SK-N-SH (cell line): ENCODE data around the gene ERC2. TPM values are rescaled to one million over a fixed set of nuclear protein-coding genes. Genes with fewer than 3 reads are reported as not detected.

ENCODE experiments used
- CTCF ChIA-PET: fragments of 300-600, 350-600 bp; formaldehyde crosslinking; extraction: SDS; loops from one replicate; lab custom pipeline; 2021; lab: Yijun Ruan, JAX
- POLR2A ChIA-PET: fragments of 350-600 bp; sonication (Branson Sonifier 250); formaldehyde crosslinking; extraction: SDS; loops from one replicate; lab custom pipeline; 2020; ENCODE audit warnings: antibody characterized with exemption, inconsistent platforms; lab: Yijun Ruan, JAX
- DNase-seq: peaks from one replicate; pipeline ENCODE4 v3.0.0; 2012
- H2AFZ ChIP-seq: fragments of 200-600 bp; sonication (generic); 2 replicates; pipeline ENCODE4 v1.8.1; 2016; ENCODE audit warnings: antibody characterized with exemption, mild to moderate bottlenecking, low read depth
- H3F3A ChIP-seq: fragments of 200-600 bp; sonication (generic); replicated peaks from 2 replicates; pipeline ENCODE3; 2016; ENCODE audit warnings: antibody characterized with exemption, mild to moderate bottlenecking; ENCODE audit not compliant: insufficient read depth
- H3K27ac ChIP-seq, 2 experiments: fragments of 200-500 bp in 1 of 2; fragments of 200-600 bp in 1 of 2; sonication (Bioruptor generic) in 1 of 2; sonication (generic), shearing (Covaris generic) in 1 of 2; 2 replicates each; pipeline versions ENCODE4 v1.5.1 to v1.6.1; 2014 to 2016; ENCODE audit warnings: low read depth in 2 of 2, inconsistent platforms in 1 of 2, low read length in 1 of 2, mild to moderate bottlenecking in 1 of 2, mixed read lengths in 1 of 2
- H3K27me3 ChIP-seq: fragments of 200-600 bp; sonication (generic), shearing (Covaris generic); 2 replicates; pipeline ENCODE4 v1.6.1; 2016; ENCODE audit warnings: mixed run types; ENCODE audit not compliant: insufficient read depth
- H3K36me3 ChIP-seq, 2 experiments: fragments of 200-500 bp in 1 of 2; fragments of 200-600 bp in 1 of 2; sonication (Bioruptor generic) in 1 of 2; sonication (generic) in 1 of 2; replicated peaks in 1 of 2; 2 replicates each; pipeline versions ENCODE3 to v1.5.1; 2014 to 2016; ENCODE audit warnings: low read length in 1 of 2, mild to moderate bottlenecking in 1 of 2; ENCODE audit not compliant: insufficient read depth in 2 of 2, control insufficient read depth in 1 of 2
- H3K4me1 ChIP-seq, 2 experiments: fragments of 200-500 bp in 1 of 2; fragments of 200-600 bp in 1 of 2; sonication (Bioruptor generic) in 1 of 2; sonication (generic), shearing (Covaris generic) in 1 of 2; 2 replicates each; pipeline versions ENCODE4 v1.5.1 to v1.6.1; 2014 to 2016; ENCODE audit warnings: low read depth in 1 of 2, low read length in 1 of 2, mixed run types in 1 of 2; ENCODE audit not compliant: insufficient read depth in 2 of 2, control insufficient read depth in 1 of 2
- H3K4me2 ChIP-seq: fragments of 200-600 bp; sonication (generic), shearing (Covaris generic); 2 replicates; pipeline ENCODE4 v1.6.1; 2017; ENCODE audit warnings: mixed run types
- H3K4me3 ChIP-seq, 2 experiments: fragments of 200-500 bp in 1 of 2; fragments of 200-600 bp in 1 of 2; sonication (Bioruptor generic) in 1 of 2; sonication (generic), shearing (Covaris generic) in 1 of 2; 2 replicates each; pipeline versions ENCODE4 v1.5.1 to v1.8.1; 2014 to 2016; ENCODE audit warnings: low read depth in 2 of 2, inconsistent platforms in 1 of 2, low read length in 1 of 2, mild to moderate bottlenecking in 1 of 2, mixed read lengths in 1 of 2, moderate library complexity in 1 of 2
- H3K79me2 ChIP-seq: fragments of 200-600 bp; sonication (generic); 2 replicates; pipeline ENCODE4 v1.8.1; 2017; ENCODE audit warnings: mild to moderate bottlenecking; ENCODE audit not compliant: insufficient read depth
- H3K9ac ChIP-seq: fragments of 200-600 bp; sonication (generic); 2 replicates; pipeline ENCODE4 v1.6.1; 2017; ENCODE audit warnings: mixed run types
- H3K9me2 ChIP-seq: fragments of 200-600 bp; sonication (generic); 2 replicates; pipeline ENCODE4 v1.6.1; 2017; ENCODE audit warnings: mixed run types
- H3K9me3 ChIP-seq: fragments of 200-600 bp; sonication (generic); 2 replicates; pipeline ENCODE4 v1.6.1; 2017; ENCODE audit warnings: mixed run types, mild to moderate bottlenecking, moderate library complexity
- H4K20me1 ChIP-seq: fragments of 200-600 bp; sonication (generic); 2 replicates; pipeline ENCODE4 v1.6.1; 2017; ENCODE audit warnings: mild to moderate bottlenecking, mixed run types; ENCODE audit not compliant: insufficient read depth
- CTCF ChIP-seq: fragments of 200-600 bp; sonication (generic); IDR thresholded peaks from 2 replicates; pipeline ENCODE4 v1.6.1; 2017; ENCODE audit warnings: antibody characterized with exemption, mild to moderate bottlenecking, moderate library complexity
- EP300 ChIP-seq, 2 experiments: IDR thresholded peaks; 2 replicates each; pipeline versions ENCODE4 v1.4.0 to v1.6.1; 2012; ENCODE audit warnings: borderline replicate concordance in 1 of 2, low read depth in 1 of 2, low read length in 1 of 2
- FOXM1 ChIP-seq: IDR thresholded peaks from 2 replicates; pipeline ENCODE4 v1.4.0; 2012; ENCODE audit warnings: low read depth, mild to moderate bottlenecking
- GABPA ChIP-seq: IDR thresholded peaks from 2 replicates; pipeline ENCODE4 v1.4.0; 2012; ENCODE audit warnings: low read depth, mild to moderate bottlenecking
- JUND ChIP-seq: IDR thresholded peaks from 2 replicates; pipeline ENCODE4 v1.4.0; 2012
- MEF2A ChIP-seq: IDR thresholded peaks from 2 replicates; pipeline ENCODE4 v1.4.0; 2012; ENCODE audit warnings: low read depth, borderline replicate concordance
- NFIC ChIP-seq: IDR thresholded peaks from 2 replicates; pipeline ENCODE4 v1.4.0; 2012; ENCODE audit warnings: borderline replicate concordance
- RXRA ChIP-seq: IDR thresholded peaks from 2 replicates; pipeline ENCODE4 v1.4.0; 2012; ENCODE audit warnings: low read depth, mild to moderate bottlenecking, borderline replicate concordance
- SMC3 ChIP-seq: IDR thresholded peaks from 2 replicates; pipeline ENCODE4 v1.6.1; 2012; ENCODE audit warnings: low read depth, low read length, improper control_type of control experiment
- TAF1 ChIP-seq: IDR thresholded peaks from 2 replicates; pipeline ENCODE4 v1.6.1; 2012; ENCODE audit warnings: low read depth, mild to moderate bottlenecking, low read length, moderate library complexity, borderline replicate concordance
- YY1 ChIP-seq: IDR thresholded peaks from 2 replicates; pipeline ENCODE4 v1.4.0; 2012; ENCODE audit warnings: low read depth, mild to moderate bottlenecking
- WGBS: methylation state at CpG from one replicate; pipeline ENCODE4 v1.1.6; 2017; ENCODE audit warnings: low lambda C conversion rate; 5-methylcytosine and 5-hydroxymethylcytosine counted together
- polyA plus RNA-seq, 3 experiments: library from polyadenylated mRNA; depleted of rRNA; stranded (reverse); fragments of >200 nt; gene quantifications; 2 replicates each; pipeline ENCODE4 v1.2.3, GENCODE V29; 2012
- TF ChIP-seq, protein P1 (sequence below): IDR thresholded peaks from 2 replicates; pipeline ENCODE4 v1.4.0; 2012; ENCODE audit warnings: low read depth

ERC2 gene
- polyA plus RNA-seq, 1 of the 3 experiments (the other 2 are of a cell fraction), result 1.6 TPM

- CTCF ChIA-PET, result no interaction called here
- Histone ChIP-seq H3K9me2 (no peaks in the 10 kb centered on the region), H4K20me1 (no peaks in the 10 kb centered on the region), H2AFZ (no peak overlapping the region), H3F3A (no peaks in the 10 kb centered on the region), H3K4me1 (no peaks in the 10 kb centered on the region), H3K9ac (no peak overlapping the region), H3K27me3 (no peaks in the 10 kb centered on the region), H3K9me3 (no peaks in the 10 kb centered on the region), H3K4me3 (no peak overlapping the region), H3K79me2 (no peaks in the 10 kb centered on the region), H3K4me2 (no peak overlapping the region), H3K27ac (no peak overlapping the region), H3K36me3 (no peaks in the 10 kb centered on the region)
- POLR2A ChIA-PET, result no interaction called here
- no peak for DNase-seq
- WGBS, result 61% methylated on average over 3 of the region's 8 CpGs
- no peak for TF ChIP-seq YY1
- TF ChIP-seq MEF2A, result no peak
- TF ChIP-seq NFIC, result no peak
Measured at GRCh38 chr3:55958605-55959004, 509.7 kb downstream of the ERC2 start.

GRCh38 chr3:55955891-55956477 is 512.3 kb downstream of the ERC2 start:
- H3K4me2 ChIP-seq, result no peak overlapping the region
- no peaks in the 10 kb centered on the region for H3F3A ChIP-seq
- no peak for DNase-seq
- no peak overlapping the region for H3K4me3 ChIP-seq
- H3K9me2 ChIP-seq, result no peaks in the 10 kb centered on the region
- 56% methylated on average over 4 of the region's 4 CpGs for WGBS
- POLR2A ChIA-PET, result no interaction called here
- no peaks in the 10 kb centered on the region for H3K36me3 ChIP-seq
- no peak overlapping the region for H3K27ac ChIP-seq
- no peaks in the 10 kb centered on the region for H3K27me3 ChIP-seq
- H2AFZ ChIP-seq, result no peak overlapping the region
- no peak overlapping the region for H3K9ac ChIP-seq
- CTCF ChIA-PET, result interaction anchor here (0.8 kb wide), 1 partner anchor 16 kb away, joined by 3 read pairs; no protein-coding TSS in a partner anchor
- H4K20me1 ChIP-seq, result no peaks in the 10 kb centered on the region
- no peaks in the 10 kb centered on the region for H3K79me2 ChIP-seq
- no peak for TF ChIP-seq EP300 (IDR thresholded peaks at IDR 0.05; ENCODE audit: borderline replicate concordance in 1 of 2, low read depth in 1 of 2, low read length in 1 of 2)
- no peak for TF ChIP-seq FOXM1
- TF ChIP-seq SMC3, result no peak
- TF ChIP-seq TAF1, result no peak
- no peak for TF ChIP-seq GABPA
- no peak for TF ChIP-seq JUND
- TF ChIP-seq RXRA, result no peak
- no peak for TF ChIP-seq CTCF
- TF ChIP-seq, protein P1, sequence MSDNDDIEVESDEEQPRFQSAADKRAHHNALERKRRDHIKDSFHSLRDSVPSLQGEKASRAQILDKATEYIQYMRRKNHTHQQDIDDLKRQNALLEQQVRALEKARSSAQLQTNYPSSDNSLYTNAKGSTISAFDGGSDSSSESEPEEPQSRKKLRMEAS, result no peak
- no peaks in the 10 kb centered on the region for H3K4me1 ChIP-seq
- H3K9me3 ChIP-seq, result no peaks in the 10 kb centered on the region
